HG02798 (cell line): Measurements from ENCODE around the gene GM2A.
"Not testable (repeated sequence)": the region's sequence is repeated elsewhere in the genome, so short reads cannot be mapped to it uniquely, and the experiment has no call there.

Source experiments
- ATAC-seq: cut with Tn5 transposase; IDR thresholded peaks from one replicate; pipeline ENCODE4 v1.9.1; 2021; ENCODE audit warnings: mild to moderate bottlenecking; ENCODE audit not compliant: unreplicated experiment, poor library complexity

Gene GM2A

DNA sequence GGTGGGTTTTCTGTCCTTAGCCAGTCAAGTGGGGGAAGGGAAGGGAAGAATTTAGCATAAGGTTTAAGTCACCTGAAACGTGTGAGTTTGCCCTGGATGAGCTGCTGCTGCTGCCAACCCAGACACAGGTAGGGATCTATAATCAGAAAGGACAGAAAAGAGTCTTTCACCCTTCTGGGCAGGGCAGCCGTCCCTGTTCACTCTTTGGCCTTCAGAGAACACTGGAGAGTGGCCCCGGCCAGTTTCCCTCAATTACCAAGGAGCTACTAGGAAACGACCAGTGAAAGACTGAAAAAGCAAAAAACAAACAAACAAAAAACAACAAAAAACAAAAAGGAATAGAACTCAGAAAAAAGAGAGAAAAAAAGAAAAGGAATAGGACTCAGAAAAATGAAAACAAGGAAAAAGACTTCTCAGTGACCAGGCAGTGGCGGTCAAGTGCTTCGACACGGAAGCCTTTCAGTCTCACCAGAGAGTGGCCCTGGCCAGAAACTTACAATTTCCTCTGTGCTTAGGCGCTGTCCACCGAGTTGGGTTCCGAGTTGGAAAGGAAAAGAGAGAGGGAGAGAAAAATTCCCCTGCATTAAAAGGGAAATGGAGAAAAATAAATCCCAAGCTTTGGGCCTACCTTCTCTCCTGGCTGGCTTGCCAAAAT, 2.5 kb upstream of the GM2A start:
- no peak for ATAC-seq

DNA sequence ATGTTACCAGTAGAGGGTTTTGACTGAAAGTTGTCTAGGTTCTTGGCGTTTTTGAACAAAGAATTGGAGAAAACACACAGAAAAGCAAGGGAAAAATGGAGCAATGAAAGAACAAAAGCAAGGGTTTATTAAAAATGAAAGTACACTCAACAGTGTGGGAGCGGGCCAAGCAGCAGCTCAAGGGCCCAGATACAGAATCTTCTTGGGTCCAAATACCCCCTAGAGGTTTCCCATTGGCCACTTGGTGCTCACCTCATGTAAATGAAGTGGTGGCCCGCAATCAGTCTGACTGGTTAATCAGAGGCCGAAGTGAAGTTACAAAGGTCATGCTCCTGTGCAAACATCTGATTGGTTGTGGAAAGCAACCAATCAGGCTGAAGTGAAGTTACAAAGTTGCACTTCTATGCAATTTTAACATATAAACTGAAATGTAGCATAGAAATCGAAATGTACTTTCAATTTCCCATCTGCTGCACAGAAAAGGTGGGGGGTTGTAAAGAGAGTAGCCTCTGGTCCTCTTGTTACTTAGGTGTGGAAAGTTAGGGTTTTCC, 1.9 kb upstream of the GM2A start:
- no peak for ATAC-seq

DNA sequence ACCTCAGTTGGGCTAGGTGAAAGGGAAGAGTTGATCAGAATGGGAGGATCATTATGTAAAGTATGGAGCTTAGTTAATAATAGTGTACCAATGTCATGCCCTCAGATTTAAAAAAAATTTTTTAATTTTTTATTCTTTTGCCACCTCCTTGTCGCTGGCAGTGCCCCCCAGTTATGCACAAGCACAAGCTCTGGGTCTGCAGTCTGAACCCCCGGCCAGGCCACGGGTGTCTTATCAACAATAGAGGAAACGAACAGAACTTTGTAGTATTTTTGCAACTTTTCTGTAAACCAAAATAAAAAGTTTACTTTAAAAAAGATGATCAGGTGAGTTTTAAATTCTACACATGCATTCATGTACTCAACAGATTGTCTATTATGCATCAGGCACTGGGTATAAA, 1.4 kb upstream of the GM2A start:
- ATAC-seq: no peak

DNA sequence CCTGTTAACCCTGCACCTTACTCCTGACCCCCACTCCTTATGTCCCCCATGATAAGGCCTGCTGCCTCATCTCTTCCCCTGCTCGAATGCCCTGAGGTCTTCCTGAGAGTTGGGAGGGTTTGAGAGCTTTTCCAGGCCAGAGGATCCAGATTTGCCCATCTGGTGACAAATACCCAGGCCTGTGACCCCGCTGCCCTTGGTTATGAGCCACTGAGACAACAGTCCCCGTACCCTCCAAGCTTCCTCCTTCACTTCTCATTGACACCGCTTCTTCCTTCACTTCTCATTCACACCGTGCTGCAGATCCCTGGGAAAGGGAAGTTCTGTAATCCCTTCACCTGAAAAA, 593 bp downstream of the GM2A start:
- no peak for ATAC-seq

DNA sequence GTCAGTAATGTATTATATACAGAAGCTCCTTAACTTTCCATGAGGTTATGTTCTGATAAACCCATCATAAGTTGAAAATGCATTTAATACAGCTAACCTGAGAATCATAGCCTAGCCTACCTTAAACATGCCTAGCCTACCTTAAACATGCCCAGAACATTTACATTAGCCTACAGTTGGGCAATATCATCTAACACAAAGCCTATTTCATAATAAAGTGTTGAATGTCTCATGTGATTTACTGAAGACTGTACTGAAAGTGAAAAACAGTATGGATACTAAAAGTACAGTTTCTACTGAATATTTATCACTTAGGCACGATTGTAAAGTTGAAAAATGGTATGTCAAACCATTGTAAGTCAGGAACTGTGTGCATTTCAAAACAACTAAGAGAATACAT, 1.6 kb downstream of the GM2A start:
- no peak for ATAC-seq

DNA sequence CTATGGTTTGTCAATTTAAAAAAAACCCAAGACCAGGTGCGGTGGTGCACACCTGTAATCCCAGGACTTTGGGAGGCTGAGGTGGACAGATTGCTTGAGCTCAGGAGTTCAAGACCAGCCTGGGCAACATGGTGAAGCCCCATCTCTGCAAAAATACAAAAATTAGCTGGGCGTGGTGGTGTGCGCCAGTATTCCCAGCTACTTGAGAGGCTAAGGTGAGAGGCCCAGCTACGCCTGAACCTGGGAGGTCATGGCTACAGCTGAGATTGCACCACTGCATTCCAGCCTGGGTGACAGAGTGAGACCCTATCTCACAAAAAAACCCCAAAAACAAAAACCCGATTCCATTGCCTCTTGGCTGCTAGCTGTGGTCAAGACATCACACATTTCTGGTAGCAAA, 2.0 kb downstream of the GM2A start:
- ATAC-seq: not testable (repeated sequence)

DNA sequence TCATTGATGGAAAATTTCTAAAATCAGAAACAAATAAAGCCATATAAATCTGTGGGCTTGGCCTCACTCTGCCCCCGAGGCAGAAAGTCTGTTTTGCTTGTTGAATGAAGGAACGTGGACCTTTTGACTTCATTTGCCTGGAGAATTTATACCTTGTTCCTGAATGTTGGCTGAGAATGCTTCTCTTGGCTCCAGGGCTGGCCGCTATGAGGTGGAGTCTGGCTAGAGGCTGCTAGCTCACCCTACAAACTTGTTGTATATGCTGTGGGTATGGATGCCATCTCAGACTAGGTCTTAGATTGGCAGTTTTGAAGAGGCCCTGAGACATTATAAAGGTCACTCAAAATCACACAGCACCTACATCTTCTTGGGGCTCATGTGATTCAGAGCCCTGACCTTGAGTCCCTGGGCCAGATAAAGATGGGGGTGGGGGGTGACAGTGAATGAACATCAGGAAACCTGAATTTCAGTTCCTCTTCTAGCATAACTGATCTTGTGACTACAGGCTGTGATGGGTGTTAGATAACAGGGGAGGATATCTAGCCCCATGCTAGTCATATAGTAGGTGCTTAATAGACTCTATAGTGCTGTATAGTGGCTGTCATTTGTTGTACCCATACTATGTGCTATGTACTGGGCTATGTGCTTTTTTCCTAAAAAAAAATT, 2.8 kb downstream of the GM2A start:
- ATAC-seq: peak; percentile 40

DNA sequence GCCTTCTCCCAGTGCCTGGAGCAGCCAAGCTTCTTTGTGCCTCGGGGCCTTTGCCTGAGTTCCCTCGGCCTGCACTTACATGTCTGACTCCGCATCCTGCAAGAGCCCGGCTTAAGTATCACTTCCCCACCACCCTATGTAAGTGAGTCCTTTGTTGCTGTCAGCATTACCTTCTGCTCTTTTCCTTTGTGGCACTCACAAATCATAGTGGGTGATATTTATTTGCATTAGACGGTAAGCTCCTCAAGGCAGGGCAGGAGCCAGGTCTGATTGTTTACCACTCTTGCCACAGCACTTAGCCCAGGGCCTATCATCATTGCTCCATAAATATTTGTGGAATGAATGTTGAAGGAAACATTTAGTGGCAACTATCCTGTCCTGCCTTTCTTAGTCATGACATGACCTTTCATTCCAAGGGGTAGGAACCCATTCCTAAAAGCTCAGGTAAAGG, 4.8 kb downstream of the GM2A start:
- peak; percentile 24 for ATAC-seq

DNA sequence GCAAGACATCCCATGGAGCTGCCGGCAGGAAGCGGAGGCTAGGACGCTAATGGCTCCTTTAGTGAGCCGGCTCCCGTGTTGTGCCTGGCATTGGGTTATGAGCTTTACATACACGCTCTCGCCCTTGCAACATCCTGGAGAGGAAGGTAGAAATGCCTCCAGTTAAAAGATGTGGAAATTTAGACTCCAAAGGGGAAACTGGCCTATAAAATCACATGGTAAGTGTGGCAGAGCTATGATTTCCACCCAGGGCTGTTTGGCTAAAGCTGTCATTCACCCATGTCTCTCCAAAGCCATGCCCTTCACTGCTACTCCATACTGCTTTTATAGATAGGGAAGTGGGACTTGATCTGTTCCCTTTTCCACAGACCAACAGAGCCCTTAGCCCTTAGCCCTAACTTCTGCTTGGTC, 5.2 kb downstream of the GM2A start:
- no peak for ATAC-seq

DNA sequence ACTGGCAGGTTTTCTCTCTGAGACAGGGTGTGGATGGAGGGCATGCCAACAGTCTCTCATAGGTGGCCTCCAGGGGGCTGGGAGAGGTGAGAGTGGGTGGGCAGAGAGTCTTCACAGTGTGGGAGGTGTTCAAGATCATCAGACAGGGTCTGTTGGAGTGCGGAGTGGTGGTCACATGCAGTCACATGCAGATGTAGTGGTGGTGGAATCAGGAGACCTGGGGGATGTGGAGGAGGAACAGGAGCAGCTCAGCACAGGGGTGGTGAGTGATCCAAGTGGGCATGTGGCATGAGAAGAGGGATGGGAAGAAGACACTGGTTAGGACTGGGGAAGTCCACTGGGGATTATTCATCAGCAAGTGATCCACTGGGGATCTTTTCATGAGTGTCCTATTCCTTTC, 5.8 kb downstream of the GM2A start:
- ATAC-seq: no peak

DNA sequence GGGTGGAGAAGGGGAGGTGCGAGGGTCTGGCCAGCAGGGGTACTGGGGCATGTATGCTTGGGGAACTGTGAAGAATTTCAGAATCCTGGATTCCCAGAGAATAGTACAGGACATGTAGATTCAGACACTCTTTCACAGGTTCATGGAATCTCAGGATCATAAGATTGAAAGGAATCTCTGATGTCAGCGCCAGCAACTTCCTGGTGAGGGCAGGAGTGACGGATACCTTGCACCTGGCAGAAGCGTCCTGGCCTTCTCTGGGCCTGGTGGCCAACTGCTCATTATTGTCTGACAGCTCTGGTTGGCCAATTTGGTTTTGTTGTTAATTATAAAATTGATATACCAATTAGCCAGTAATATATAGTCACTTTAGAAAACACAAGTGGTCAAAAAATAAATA, 6.9 kb downstream of the GM2A start:
- no peak for ATAC-seq

DNA sequence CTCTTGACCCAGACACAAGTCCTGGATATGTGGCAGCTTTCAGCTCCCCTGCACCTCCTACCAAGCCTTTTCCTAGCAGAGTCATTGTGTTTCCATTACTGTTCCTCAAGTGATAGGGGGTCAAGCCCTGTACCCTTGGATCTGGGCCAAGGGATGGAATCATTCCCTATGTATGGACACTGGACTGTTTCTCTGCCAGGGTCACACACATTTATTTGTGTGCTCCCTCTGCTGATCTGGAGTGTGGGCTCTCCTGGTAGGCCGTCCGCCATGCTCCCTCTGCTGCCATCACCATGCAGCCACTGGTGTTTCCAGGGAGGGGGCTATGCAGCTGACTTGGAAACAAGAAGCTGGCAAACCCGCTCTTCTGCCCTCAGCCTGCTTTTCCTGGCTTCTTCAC, 9.5 kb downstream of the GM2A start:
- no peak for ATAC-seq

DNA sequence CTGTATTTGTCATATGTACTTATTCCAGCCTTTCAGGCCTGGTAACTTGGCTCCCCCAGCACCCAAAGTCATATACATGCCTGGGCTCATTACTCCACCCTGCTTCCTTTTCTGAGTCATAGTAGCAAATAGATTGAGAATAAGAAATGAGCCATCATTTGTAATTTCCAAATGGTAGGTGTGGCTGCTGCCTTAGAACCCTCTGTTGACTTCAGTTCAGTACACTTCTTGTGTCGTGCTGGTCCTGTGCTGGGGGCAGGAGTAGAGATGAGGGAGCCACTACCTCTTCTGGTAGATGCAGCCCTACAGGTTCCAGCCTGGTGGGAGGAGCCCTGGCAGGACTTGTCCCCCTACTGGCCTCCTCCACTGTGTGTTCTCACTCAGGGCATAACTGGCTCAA, 11.1 kb downstream of the GM2A start:
- ATAC-seq: peak; percentile 62

DNA sequence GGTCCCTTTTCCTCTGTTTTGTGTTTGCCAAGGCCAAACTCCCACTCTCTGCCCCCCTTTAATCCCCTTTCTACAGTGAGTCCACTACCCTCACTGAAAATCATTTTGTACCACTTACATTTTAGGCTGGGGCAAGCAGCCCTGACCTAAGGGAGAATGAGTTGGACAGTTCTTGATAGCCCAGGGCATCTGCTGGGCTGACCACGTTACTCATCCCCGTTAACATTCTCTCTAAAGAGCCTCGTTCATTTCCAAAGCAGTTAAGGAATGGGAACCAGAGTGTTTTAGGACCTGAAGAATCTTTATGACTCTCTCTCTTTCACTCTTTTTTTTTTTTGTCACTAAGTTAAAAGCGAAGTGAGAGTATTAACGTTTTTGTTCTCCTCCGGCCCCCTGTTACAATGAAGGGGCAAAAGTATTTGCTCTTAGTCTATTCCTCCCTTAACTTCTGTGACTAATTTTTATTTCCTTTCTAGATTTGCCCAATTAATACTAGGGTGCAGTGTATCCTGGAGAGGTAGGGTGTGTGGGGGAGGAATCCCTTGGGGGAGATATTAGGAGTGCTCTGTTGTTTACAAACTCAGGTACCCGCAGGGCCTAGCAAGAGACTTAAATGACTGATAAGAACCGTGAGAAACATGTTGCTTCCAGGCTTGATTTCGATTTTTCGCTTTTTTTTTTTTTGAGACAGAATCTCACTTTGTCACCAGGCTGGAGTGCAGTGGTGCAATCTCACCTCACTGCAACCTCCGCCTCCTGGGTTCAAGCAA, 14.7 kb downstream of the GM2A start:
- ATAC-seq: no peak

DNA sequence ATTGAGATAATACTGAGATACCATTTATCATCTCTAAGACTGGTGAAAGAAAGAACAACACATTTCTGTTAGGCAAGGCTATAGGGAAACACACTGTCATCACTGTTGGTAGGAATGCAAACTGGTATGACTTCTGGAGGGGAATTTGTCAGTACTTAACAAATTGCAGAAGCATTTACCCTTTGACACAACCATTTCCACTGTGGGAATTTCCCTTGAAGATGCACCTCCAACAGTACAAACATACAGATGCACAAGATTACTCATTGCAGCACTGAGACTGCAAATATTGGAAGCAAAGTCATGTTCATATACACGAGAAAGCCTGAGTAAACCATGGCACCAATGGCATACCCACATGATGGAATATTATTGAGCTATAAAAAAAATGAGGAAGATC, 17.6 kb downstream of the GM2A start:
- ATAC-seq: peak; percentile 87

DNA sequence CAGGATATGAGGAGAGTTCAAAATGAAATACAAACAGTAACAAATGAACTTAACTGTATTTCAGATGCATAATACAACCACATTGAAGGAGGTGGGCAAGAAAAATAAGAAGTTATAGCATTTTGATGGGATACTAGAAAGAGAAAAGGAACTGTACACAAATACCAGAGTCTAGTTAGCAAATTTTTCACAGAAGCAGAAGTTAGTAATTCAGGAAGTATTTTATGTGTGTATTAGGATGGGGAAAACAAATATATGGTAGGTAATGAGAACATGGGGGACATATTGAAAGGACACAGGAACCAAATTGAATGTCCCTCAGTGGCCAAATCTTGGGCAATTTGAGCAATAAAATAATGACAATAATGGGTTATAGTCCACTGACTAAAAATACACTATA, 18.4 kb downstream of the GM2A start:
- no peak for ATAC-seq

DNA sequence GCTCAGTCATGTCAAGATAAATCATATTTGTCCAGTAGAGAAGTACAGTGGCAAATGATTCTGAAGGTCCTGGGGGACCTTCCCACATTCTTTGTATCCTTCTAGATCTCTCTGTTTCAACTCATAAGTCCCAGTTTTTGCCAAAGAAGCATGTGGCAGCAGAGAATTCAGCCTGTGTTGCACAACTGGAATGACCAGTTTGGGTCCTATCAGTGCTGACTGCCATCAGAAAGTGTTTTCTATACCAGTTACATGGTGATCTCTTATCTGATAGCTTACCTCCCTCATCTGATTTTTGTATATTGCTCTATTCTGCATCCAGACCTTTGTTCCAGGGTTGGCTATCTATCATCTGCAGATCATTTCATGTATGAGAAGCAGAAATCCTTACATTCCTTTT, 21.7 kb downstream of the GM2A start:
- ATAC-seq: no peak

DNA sequence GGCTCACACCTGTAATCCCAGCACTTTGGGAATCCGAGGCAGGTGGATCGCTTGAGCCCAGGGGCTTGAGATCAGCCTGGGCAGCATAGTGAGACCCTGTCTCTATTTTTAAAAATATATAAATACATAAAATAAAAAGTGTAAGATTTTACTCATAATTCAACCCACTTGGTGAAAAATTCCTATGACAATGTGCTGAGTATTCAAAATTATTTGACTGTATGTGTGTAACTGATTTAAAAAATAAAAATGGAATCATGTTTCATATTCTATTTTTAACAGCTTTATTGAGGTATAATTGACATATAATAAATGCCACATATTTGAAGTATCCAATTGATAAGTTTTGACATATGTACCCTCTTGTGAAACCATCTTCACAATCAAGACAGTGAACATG, 22.8 kb downstream of the GM2A start:
- no peak for ATAC-seq

DNA sequence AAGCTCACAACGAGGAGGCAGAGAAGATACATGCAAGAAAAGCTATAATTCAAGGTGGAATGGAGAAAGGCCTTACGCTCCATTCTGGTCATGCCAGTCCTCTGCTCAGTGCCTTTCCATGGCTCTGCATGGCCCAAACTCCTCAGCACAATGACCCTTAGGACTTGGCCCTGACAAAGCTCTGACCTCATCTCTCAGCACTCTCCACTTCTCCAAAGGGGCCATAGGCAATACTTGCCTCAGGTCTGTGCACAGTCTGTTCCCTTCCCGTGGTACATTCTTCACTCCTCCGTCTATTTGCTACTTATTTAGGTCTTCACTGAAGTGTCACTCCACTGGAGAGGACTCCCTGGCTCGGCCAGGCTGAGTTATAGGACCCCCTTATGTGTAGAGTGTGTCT, 25.9 kb downstream of the GM2A start:
- no peak for ATAC-seq

DNA sequence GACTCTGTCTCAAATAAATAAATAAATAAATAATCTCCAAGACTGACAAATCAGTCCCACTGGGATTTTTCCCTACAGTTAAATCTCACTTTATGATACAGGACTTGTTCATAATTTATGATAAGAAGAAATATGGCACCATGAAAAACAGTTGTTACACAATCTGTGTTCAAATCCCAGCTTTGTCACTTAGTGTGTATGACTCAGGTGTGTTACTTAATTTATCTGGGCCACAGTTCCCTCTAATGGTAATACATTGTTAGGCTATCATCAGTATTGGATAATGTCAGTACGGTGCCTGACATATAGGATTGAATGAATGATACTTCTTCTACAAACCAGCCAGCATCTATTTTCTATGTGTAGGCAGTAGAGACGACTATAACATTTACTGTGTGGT, 27.5 kb downstream of the GM2A start:
- ATAC-seq: no peak

DNA sequence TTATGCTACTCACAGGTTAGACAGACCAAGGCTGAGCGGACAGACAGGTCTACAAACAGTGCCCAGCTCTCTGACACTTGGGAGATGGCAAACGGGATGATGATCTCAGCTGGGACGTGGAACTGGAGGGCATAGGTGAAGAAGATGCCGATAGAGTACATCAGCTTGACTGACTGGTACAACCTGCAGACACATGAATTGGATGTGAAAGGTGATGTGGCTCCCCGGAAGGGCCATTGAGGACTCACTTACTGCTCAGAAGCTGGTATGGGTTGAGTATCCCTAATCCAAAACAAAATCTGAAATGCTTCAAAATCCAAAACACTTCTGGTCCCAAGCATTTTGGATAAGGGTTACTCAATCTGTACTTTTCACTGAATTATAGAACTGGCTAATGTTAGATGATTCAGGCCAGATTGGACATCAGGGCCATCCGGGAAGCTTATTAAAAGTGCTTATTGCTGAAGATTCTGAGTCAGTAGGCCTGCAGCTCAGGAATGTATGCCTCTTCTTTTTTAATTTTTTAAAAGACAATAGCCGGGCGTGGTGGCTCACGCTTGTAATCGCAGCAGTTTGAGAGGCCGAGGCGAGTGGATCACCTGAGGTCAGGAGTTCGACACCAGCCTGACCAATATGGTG, 28.1 kb downstream of the GM2A start:
- ATAC-seq: no peak
